Liver (tissue), 3 donors: ENCODE measurements around the gene OCA2.

Experiments used
- RAD21 ChIP-seq, 2 donors: IDR thresholded peaks; 2 replicates each; pipeline ENCODE4 v1.6.1; 2016; ENCODE audit warnings: antibody characterized with exemption in 2 of 2, mild to moderate bottlenecking in 2 of 2
- RXRA ChIP-seq, 2 donors: IDR thresholded peaks; 2 replicates each; pipeline ENCODE4 v1.6.1; 2017 to 2018; ENCODE audit warnings: antibody characterized with exemption in 2 of 2, mild to moderate bottlenecking in 1 of 2
- TAF1 ChIP-seq: conservative IDR thresholded peaks from 2 replicates; pipeline ENCODE4 v1.6.1; 2016; ENCODE audit warnings: antibody characterized with exemption, mild to moderate bottlenecking
- TF ChIP-seq, protein P1 (sequence below): fragments of 150-350 bp; IDR thresholded peaks from 2 replicates; pipeline ENCODE4 v1.5.1; 2017; ENCODE audit warnings: improper control_type of control experiment, low read depth, low read length; ENCODE audit not compliant: missing input control
- donor health status: healthy.
- donor health status: healthy.

DNA sequence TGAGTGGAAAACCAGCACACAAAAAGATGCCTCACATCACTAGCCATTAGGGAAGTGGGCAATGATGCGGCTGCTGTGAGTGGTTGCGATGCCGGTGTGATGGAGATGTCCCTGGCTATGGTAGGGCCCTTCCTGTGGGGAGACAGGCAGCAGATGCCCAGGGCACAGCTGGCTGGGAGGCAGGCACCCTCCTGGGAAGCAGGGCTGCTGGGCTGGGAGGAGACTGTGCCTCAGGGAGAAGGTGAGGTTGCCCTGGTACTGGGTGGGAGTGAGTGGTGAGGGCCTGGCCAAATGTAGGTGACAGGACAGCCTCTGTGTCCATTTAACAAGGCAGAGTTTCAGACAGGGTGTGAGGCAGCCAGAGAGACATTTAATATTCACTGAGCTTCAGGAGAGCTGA lies 335.6 kb downstream of the OCA2 start:
- TF ChIP-seq, protein P1, sequence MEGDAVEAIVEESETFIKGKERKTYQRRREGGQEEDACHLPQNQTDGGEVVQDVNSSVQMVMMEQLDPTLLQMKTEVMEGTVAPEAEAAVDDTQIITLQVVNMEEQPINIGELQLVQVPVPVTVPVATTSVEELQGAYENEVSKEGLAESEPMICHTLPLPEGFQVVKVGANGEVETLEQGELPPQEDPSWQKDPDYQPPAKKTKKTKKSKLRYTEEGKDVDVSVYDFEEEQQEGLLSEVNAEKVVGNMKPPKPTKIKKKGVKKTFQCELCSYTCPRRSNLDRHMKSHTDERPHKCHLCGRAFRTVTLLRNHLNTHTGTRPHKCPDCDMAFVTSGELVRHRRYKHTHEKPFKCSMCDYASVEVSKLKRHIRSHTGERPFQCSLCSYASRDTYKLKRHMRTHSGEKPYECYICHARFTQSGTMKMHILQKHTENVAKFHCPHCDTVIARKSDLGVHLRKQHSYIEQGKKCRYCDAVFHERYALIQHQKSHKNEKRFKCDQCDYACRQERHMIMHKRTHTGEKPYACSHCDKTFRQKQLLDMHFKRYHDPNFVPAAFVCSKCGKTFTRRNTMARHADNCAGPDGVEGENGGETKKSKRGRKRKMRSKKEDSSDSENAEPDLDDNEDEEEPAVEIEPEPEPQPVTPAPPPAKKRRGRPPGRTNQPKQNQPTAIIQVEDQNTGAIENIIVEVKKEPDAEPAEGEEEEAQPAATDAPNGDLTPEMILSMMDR: no peak
- TF ChIP-seq RXRA (IDR thresholded peaks at IDR 0.05): no peak
- TF ChIP-seq RAD21 (IDR thresholded peaks at IDR 0.05): no peak
- TF ChIP-seq TAF1: no peak
